H1 (cell line): ENCODE measurements around the gene ANKRD17. TPM values are rescaled to one million over a fixed set of nuclear protein-coding genes. Genes with fewer than 3 reads are reported as not detected.

Experiments used
- CTCF ChIA-PET: fragments of 300-600 bp; sonication (Branson Sonifier 250); formaldehyde crosslinking; loops from one replicate; lab custom pipeline; 2021; ENCODE audit not compliant: partially characterized antibody; lab: Charles Lee
- POLR2A ChIA-PET: fragments of 300-600 bp; sonication (Branson Sonifier 250); formaldehyde crosslinking; loops from one replicate; lab custom pipeline; 2021; ENCODE audit warnings: inconsistent platforms; ENCODE audit not compliant: partially characterized antibody; lab: Charles Lee
- DNase-seq, 2 experiments: peaks; one replicate each; pipeline versions ENCODE4 v3.0.0 to v3.0.0-alpha.2; 2010 to 2022; ENCODE audit warnings: low spot score in 2 of 2, low read depth in 1 of 2, mixed read lengths in 1 of 2
- FAIRE-seq: peaks from 2 replicates; lab custom pipeline; 2011; peaks lifted over from hg19 to GRCh38; lab: Jason Lieb, UNC
- H2AFZ ChIP-seq: 2 replicates; pipeline ENCODE4 v1.8.1; 2012; ENCODE audit warnings: low read length, inconsistent platforms
- H2AK5ac ChIP-seq: 2 replicates; pipeline ENCODE4 v1.6.1; 2013; ENCODE audit warnings: low read depth, low read length
- H2BK120ac ChIP-seq: replicated peaks from 2 replicates; pipeline ENCODE3; 2013; ENCODE audit warnings: low read depth, low read length, inconsistent platforms
- H2BK12ac ChIP-seq: 2 replicates; pipeline ENCODE4 v1.6.1; 2013; ENCODE audit warnings: low read depth, low read length
- H2BK15ac ChIP-seq: 2 replicates; pipeline ENCODE4 v1.6.1; 2013; ENCODE audit warnings: low read length
- H2BK20ac ChIP-seq: 2 replicates; pipeline ENCODE4 v1.6.1; 2013; ENCODE audit warnings: low read length
- H2BK5ac ChIP-seq: 2 replicates; pipeline ENCODE4 v1.6.1; 2013; ENCODE audit warnings: low read depth, low read length
- H3K14ac ChIP-seq: 2 replicates; pipeline ENCODE4 v1.6.1; 2013; ENCODE audit warnings: inconsistent platforms; ENCODE audit not compliant: insufficient read length
- H3K18ac ChIP-seq: 2 replicates; pipeline ENCODE4 v1.6.1; 2013; ENCODE audit warnings: low read length; ENCODE audit errors: extremely low read depth
- H3K23ac ChIP-seq: 2 replicates; pipeline ENCODE4 v1.6.1; 2013; ENCODE audit warnings: inconsistent platforms; ENCODE audit not compliant: insufficient read length
- H3K23me2 ChIP-seq: 2 replicates; pipeline ENCODE4 v1.6.1; 2013; ENCODE audit warnings: low read depth, low read length
- H3K27ac ChIP-seq: 2 replicates; pipeline ENCODE4 v1.6.1; 2011; ENCODE audit warnings: low read depth, low read length, inconsistent platforms
- H3K27me3 ChIP-seq, 4 experiments: replicated peaks in 1 of 4; 1 replicate in 1 of 4; 2 replicates in 3 of 4; pipeline versions ENCODE4 v1.6.1 to v1.8.1; 2011 to 2013; ENCODE audit warnings: low read length in 3 of 4, mild to moderate bottlenecking in 3 of 4, inconsistent platforms in 2 of 4, mixed read lengths in 2 of 4, moderate library complexity in 1 of 4; ENCODE audit not compliant: control insufficient read depth in 3 of 4, insufficient read depth in 3 of 4; ENCODE audit errors: extremely low read depth in 1 of 4
- H3K36me3 ChIP-seq, 4 experiments: 2 replicates each; pipeline versions ENCODE4 v1.6.1 to v1.8.1; 2011 to 2013; ENCODE audit warnings: mild to moderate bottlenecking in 4 of 4, low read length in 3 of 4, moderate library complexity in 2 of 4, control low read depth in 1 of 4, inconsistent platforms in 1 of 4; ENCODE audit not compliant: insufficient read depth in 4 of 4, control insufficient read depth in 2 of 4
- H3K4ac ChIP-seq: replicated peaks from 2 replicates; pipeline ENCODE3; 2013; ENCODE audit warnings: low read length, low read depth, mixed read lengths, inconsistent platforms; ENCODE audit not compliant: insufficient read length
- H3K4me1 ChIP-seq, 4 experiments: replicated peaks in 1 of 4; 1 replicate in 1 of 4; 2 replicates in 3 of 4; pipeline versions ENCODE4 v1.6.1 to v1.8.1; 2011 to 2013; ENCODE audit warnings: low read length in 3 of 4, inconsistent platforms in 2 of 4, mixed read lengths in 1 of 4; ENCODE audit not compliant: insufficient read depth in 4 of 4, control insufficient read depth in 3 of 4
- H3K4me2 ChIP-seq, 2 experiments: 2 replicates each; pipeline versions ENCODE4 v1.6.1 to v1.8.1; 2011 to 2013; ENCODE audit warnings: low read depth in 2 of 2, low read length in 2 of 2, control low read depth in 1 of 2, inconsistent platforms in 1 of 2, mild to moderate bottlenecking in 1 of 2; ENCODE audit not compliant: insufficient read depth in 1 of 2
- H3K4me3 ChIP-seq, 4 experiments: fragments of 200-600, 300-600 bp in 1 of 4; sonication (generic), shearing (Covaris generic), sonication (Bioruptor Twin) in 1 of 4; 2 replicates each; pipeline versions ENCODE4 v1.5.1 to v1.8.1; 2011 to 2016; ENCODE audit warnings: low read length in 4 of 4, low read depth in 3 of 4, control low read depth in 2 of 4, inconsistent platforms in 2 of 4, mild to moderate bottlenecking in 2 of 4, mixed read lengths in 1 of 4, moderate library complexity in 1 of 4; ENCODE audit not compliant: insufficient read depth in 2 of 4; ENCODE audit errors: extremely low read depth in 1 of 4
- H3K56ac ChIP-seq: replicated peaks from 2 replicates; pipeline ENCODE3; 2013; ENCODE audit warnings: low read depth, mild to moderate bottlenecking, mixed read lengths, low read length, inconsistent platforms; ENCODE audit not compliant: insufficient read length
- H3K79me1 ChIP-seq: 2 replicates; pipeline ENCODE4 v1.6.1; 2013; ENCODE audit warnings: low read depth, low read length, control low read depth
- H3K79me2 ChIP-seq, 2 experiments: 2 replicates each; pipeline versions ENCODE4 v1.6.1 to v1.8.1; 2012 to 2013; ENCODE audit warnings: low read length in 2 of 2, mild to moderate bottlenecking in 2 of 2, inconsistent platforms in 1 of 2; ENCODE audit not compliant: insufficient read depth in 2 of 2, control insufficient read depth in 1 of 2
- H3K9ac ChIP-seq, 4 experiments: replicated peaks in 1 of 4; 1 replicate in 1 of 4; 2 replicates in 3 of 4; pipeline versions ENCODE4 v1.6.1 to v1.8.1; 2011 to 2013; ENCODE audit warnings: low read depth in 3 of 4, low read length in 3 of 4, control low read depth in 2 of 4, mild to moderate bottlenecking in 2 of 4, moderate library complexity in 2 of 4, inconsistent platforms in 1 of 4; ENCODE audit errors: extremely low read depth in 1 of 4
- H3K9me3 ChIP-seq, 2 experiments: 2 replicates each; pipeline versions ENCODE4 v1.6.1 to v1.8.1; 2012 to 2013; ENCODE audit warnings: mild to moderate bottlenecking in 2 of 2, moderate library complexity in 2 of 2, control low read depth in 1 of 2, inconsistent platforms in 1 of 2, low read depth in 1 of 2, low read length in 1 of 2, mixed read lengths in 1 of 2; ENCODE audit not compliant: insufficient read depth in 2 of 2
- H4K20me1 ChIP-seq, 2 experiments: replicated peaks in 1 of 2; 2 replicates each; pipeline versions ENCODE3 to v1.8.1; 2011 to 2013; ENCODE audit warnings: inconsistent platforms in 2 of 2, low read length in 2 of 2, mild to moderate bottlenecking in 1 of 2; ENCODE audit not compliant: insufficient read depth in 2 of 2, control insufficient read depth in 1 of 2
- H4K5ac ChIP-seq: 2 replicates; pipeline ENCODE4 v1.6.1; 2013; ENCODE audit warnings: low read length, low read depth, mixed read lengths, inconsistent platforms; ENCODE audit not compliant: insufficient read length
- H4K8ac ChIP-seq: 2 replicates; pipeline ENCODE4 v1.8.0; 2013; ENCODE audit warnings: mild to moderate bottlenecking, moderate library complexity, low read length, inconsistent platforms; ENCODE audit not compliant: insufficient read depth; ENCODE audit errors: extremely low read depth
- H4K91ac ChIP-seq: replicated peaks from 2 replicates; pipeline ENCODE3; 2013; ENCODE audit warnings: low read length, mixed read lengths, inconsistent platforms; ENCODE audit not compliant: insufficient read length
- CBX5 ChIP-seq: fragments of 300-800, 300-1000 bp; sonication (generic); IDR thresholded peaks from 2 replicates; pipeline ENCODE4 v1.7.1; 2016; ENCODE audit warnings: antibody characterized with exemption, low read length, low read depth
- CBX8 ChIP-seq: fragments of 300-800, 300-1000 bp; sonication (generic); IDR thresholded peaks from 2 replicates; pipeline ENCODE4 v1.7.1; 2016; ENCODE audit warnings: low read depth, low read length, borderline replicate concordance
- CEBPB ChIP-seq: IDR thresholded peaks from 2 replicates; pipeline ENCODE4 v1.6.1; 2012; ENCODE audit warnings: low read depth, low read length
- EZH2 ChIP-seq: fragments of 200-600 bp; sonication (generic); IDR thresholded peaks from 2 replicates; pipeline ENCODE4 v1.7.1; 2012; ENCODE audit warnings: low read depth, mild to moderate bottlenecking, moderate library complexity, low read length, inconsistent platforms; ENCODE audit not compliant: severe bottlenecking
- FOSL1 ChIP-seq: IDR thresholded peaks from 2 replicates; pipeline ENCODE4 v1.6.1; 2011; ENCODE audit warnings: mild to moderate bottlenecking, low read depth, low read length, moderate library complexity; ENCODE audit not compliant: insufficient read depth
- JUND ChIP-seq: IDR thresholded peaks from 2 replicates; pipeline ENCODE4 v1.6.1; 2011; ENCODE audit warnings: mild to moderate bottlenecking, improper control_type of control experiment, low read length
- KDM1A ChIP-seq: fragments of 200-600, 300-600 bp; sonication (generic); IDR thresholded peaks from 2 replicates; pipeline ENCODE4 v1.7.1; 2016; ENCODE audit warnings: mild to moderate bottlenecking, low read length, borderline replicate concordance
- POLR2AphosphoS5 ChIP-seq: IDR thresholded peaks from 2 replicates; pipeline ENCODE4 v1.6.1; 2011; ENCODE audit warnings: low read depth, low read length
- POU5F1 ChIP-seq: IDR thresholded peaks from 2 replicates; pipeline ENCODE4 v1.6.1; 2011; ENCODE audit warnings: low read depth, mild to moderate bottlenecking, low read length, moderate library complexity
- SP4 ChIP-seq: IDR thresholded peaks from 2 replicates; pipeline ENCODE4 v1.6.1; 2012; ENCODE audit warnings: low read length, inconsistent platforms
- TAF7 ChIP-seq: optimal IDR thresholded peaks from 2 replicates; pipeline ENCODE3; 2011; ENCODE audit warnings: low read depth, mild to moderate bottlenecking, inconsistent platforms, low read length, moderate library complexity, borderline replicate concordance
- WGBS, 2 experiments: shearing (Covaris generic) in 1 of 2; methylation state at CpG; one replicate each; pipeline versions ENCODE4 v1.1.6 to v1.1.7; 2013 to 2015; ENCODE audit warnings: low lambda C conversion rate in 2 of 2, mixed read lengths in 2 of 2, inconsistent platforms in 1 of 2, low coverage in 1 of 2, missing lambda C conversion rate in 1 of 2; ENCODE audit not compliant: insufficient replicate concordance in 2 of 2, insufficient coverage in 1 of 2, insufficient read length in 1 of 2; ENCODE audit errors: extremely low coverage in 1 of 2, missing lambda C conversion rate in 1 of 2; 5-methylcytosine and 5-hydroxymethylcytosine counted together
- polyA plus RNA-seq, 7 experiments: library from polyadenylated mRNA; depleted of rRNA in 3 of 7; stranded (reverse) in 5 of 7; unstranded in 2 of 7; fragments of >200 nt in 5 of 7; fragments of 200-250 nt in 2 of 7; gene quantifications; 1 replicate in 5 of 7; 2 replicates in 1 of 7; 4 replicates in 1 of 7; pipeline versions ENCODE4 v1.2.1 to v1.2.3, GENCODE V29; 2011 to 2013; ENCODE audit warnings: missing spikeins in 2 of 7, mixed read lengths in 2 of 7
- total RNA-seq: library from RNA; stranded (reverse); fragmentation: NEBNext Ultra II Directional; extraction: Animal tissue kit (Norgen Biotek cat#: 25700); gene quantifications from 2 replicates; pipeline ENCODE4 v1.2.1, GENCODE V29; 2021
- TF ChIP-seq, protein P1 (sequence below): IDR thresholded peaks from 2 replicates; pipeline ENCODE4 v1.6.1; 2012; ENCODE audit warnings: inconsistent platforms
- TF ChIP-seq, protein P2 (sequence below): IDR thresholded peaks from 2 replicates; pipeline ENCODE4 v1.6.1; 2011; ENCODE audit warnings: low read depth, mild to moderate bottlenecking, low read length; ENCODE audit not compliant: insufficient read depth

The ANKRD17 gene
- total and polyA plus RNA-seq, 2 of the 8 experiments (the other 6 are each of a cell fraction or from before 2014, with no cell fraction given), result 42.4 to 93.7 TPM

DNA sequence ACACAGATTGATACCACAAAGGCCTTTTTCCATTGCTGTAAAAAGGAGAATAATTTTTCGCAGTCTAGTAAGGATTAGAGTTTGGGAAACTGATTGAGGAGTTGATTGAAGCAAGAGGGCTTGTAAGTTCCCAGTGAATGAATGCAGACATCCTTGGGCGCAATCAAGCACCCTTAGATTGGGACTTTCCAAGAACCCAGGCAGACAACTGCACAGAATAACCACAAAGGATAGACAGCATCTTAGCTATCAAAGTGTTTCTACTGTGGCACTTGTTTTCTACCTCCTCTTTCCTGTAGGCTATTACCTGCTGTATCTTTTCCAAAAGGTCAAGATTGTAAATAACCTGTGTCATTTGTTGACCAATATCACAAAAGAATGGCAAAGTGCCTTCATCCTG lies 191.7 kb downstream of the ANKRD17 start:
- CTCF ChIA-PET, result interaction anchor here (0.7 to 1.4 kb wide), 2 partner anchors 28 to 140 kb away, joined by 3 read pairs; no protein-coding TSS in a partner anchor
- no peak overlapping the region for H4K5ac ChIP-seq
- POLR2A ChIA-PET, result interaction anchor here (1.5 kb wide), 1 partner anchor 15 kb away, joined by 4 read pairs; no protein-coding TSS in a partner anchor
- no peak for TF ChIP-seq CBX8
- TF ChIP-seq POLR2AphosphoS5, result no peak
- TF ChIP-seq POU5F1, result no peak
- no peak for TF ChIP-seq JUND
- TF ChIP-seq, protein P1, sequence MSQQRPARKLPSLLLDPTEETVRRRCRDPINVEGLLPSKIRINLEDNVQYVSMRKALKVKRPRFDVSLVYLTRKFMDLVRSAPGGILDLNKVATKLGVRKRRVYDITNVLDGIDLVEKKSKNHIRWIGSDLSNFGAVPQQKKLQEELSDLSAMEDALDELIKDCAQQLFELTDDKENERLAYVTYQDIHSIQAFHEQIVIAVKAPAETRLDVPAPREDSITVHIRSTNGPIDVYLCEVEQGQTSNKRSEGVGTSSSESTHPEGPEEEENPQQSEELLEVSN, result no peak
- no peak for TF ChIP-seq KDM1A
- no peak for TF ChIP-seq CEBPB
- no peak for TF ChIP-seq TAF7
- TF ChIP-seq, protein P2, sequence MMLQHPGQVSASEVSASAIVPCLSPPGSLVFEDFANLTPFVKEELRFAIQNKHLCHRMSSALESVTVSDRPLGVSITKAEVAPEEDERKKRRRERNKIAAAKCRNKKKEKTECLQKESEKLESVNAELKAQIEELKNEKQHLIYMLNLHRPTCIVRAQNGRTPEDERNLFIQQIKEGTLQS, result no peak
- TF ChIP-seq SP4, result no peak
- no peak for TF ChIP-seq FOSL1
- TF ChIP-seq CBX5, result no peak
- TF ChIP-seq EZH2, result no peak

More for the DNA sequence above, 191.7 kb downstream of the ANKRD17 start:
- Histone ChIP-seq H3K27ac (no peak overlapping the region), H3K27me3 (no peaks in the 10 kb centered on the region), H3K9ac (no peak overlapping the region), H2BK120ac (no peak overlapping the region), H3K14ac (no peak overlapping the region), H3K23me2 (peaks cover 7% of the 10 kb centered on the region; the same call in 1 of the 2 replicates), H4K91ac (no peak overlapping the region), H3K4me2 (no peak overlapping the region), H2BK20ac (no peak overlapping the region), H3K4me3 (no peak overlapping the region), H2AK5ac (no peak overlapping the region), H4K20me1 (no peaks in the 10 kb centered on the region), H3K79me1 (no peaks in the 10 kb centered on the region; the same call in 1 of the 2 replicates), H3K79me2 (peaks cover 0 to 12% of the 10 kb centered on the region in 2 experiments; a peak in 2 of 4 replicates), H3K23ac (no peak overlapping the region), H3K4me1 (peaks cover 0 to 4% (median 1%) of the 10 kb centered on the region in 4 experiments; a peak in 2 of 7 replicates), H2AFZ (no peak overlapping the region), H3K56ac (no peak overlapping the region), H2BK15ac (no peak overlapping the region), H3K18ac (no peak overlapping the region), H3K9me3 (no peaks in the 10 kb centered on the region), H3K36me3 (peaks cover 0 to 14% (median 7%) of the 10 kb centered on the region in 4 experiments; a peak in 4 of 8 replicates), H4K8ac (no peak overlapping the region), H2BK5ac (no peak overlapping the region), H3K4ac (no peak overlapping the region), H2BK12ac (no peak overlapping the region)
- DNase-seq, result no peak
- 100% methylated on average over 2 of the region's 2 CpGs; no CpG with 5 or more reads in 1 of the 2 experiments for WGBS, 2 experiments
- FAIRE-seq, result no peak
